Keratinocyte (primary cell): ENCODE measurements around the gene SERPINA1. TPM values are rescaled to one million over a fixed set of nuclear protein-coding genes. Genes with fewer than 3 reads are reported as not detected.

Experiments used
- DNase-seq: peaks from one replicate; pipeline ENCODE4 v3.0.0-alpha.2; 2011; ENCODE audit warnings: low read depth, missing footprints, low spot score
- FAIRE-seq: peaks from 2 replicates; lab custom pipeline; 2011; peaks lifted over from hg19 to GRCh38; lab: Jason Lieb, UNC
- H2AFZ ChIP-seq: 2 replicates; pipeline ENCODE4 v1.6.0; 2012; ENCODE audit warnings: low read length, control low read depth, inconsistent platforms; ENCODE audit not compliant: control insufficient read depth
- H3K27ac ChIP-seq: 2 replicates; pipeline ENCODE4 v1.5.1; 2011; ENCODE audit warnings: low read length; ENCODE audit not compliant: control insufficient read depth, insufficient read depth
- H3K27me3 ChIP-seq: 3 replicates; pipeline ENCODE4 v1.6.0; 2011; ENCODE audit warnings: low read length; ENCODE audit not compliant: control insufficient read depth, insufficient read depth; ENCODE audit errors: extremely low read depth
- H3K36me3 ChIP-seq, 2 experiments: 2 replicates in 1 of 2; 3 replicates in 1 of 2; pipeline ENCODE4 v1.5.1; 2011; ENCODE audit warnings: low read length in 2 of 2, mild to moderate bottlenecking in 1 of 2; ENCODE audit not compliant: control insufficient read depth in 2 of 2, insufficient read depth in 2 of 2; ENCODE audit errors: extremely low read depth in 1 of 2
- H3K4me1 ChIP-seq: 3 replicates; pipeline ENCODE4 v1.5.1; 2011; ENCODE audit warnings: low read length; ENCODE audit not compliant: control insufficient read depth, insufficient read depth; ENCODE audit errors: extremely low read depth
- H3K4me2 ChIP-seq: 3 replicates; pipeline ENCODE4 v1.6.0; 2011; ENCODE audit warnings: low read depth, low read length; ENCODE audit not compliant: control insufficient read depth, insufficient read depth; ENCODE audit errors: extremely low read depth
- H3K4me3 ChIP-seq, 3 experiments: fragments of 200-600 bp in 1 of 3; sonication (generic) in 1 of 3; 2 replicates in 2 of 3; 3 replicates in 1 of 3; pipeline ENCODE4 v1.5.1; 2011 to 2016; ENCODE audit warnings: low read length in 3 of 3, mild to moderate bottlenecking in 3 of 3, control low read depth in 2 of 3, inconsistent platforms in 1 of 3, low read depth in 1 of 3, mixed read lengths in 1 of 3, mixed run types in 1 of 3, moderate library complexity in 1 of 3; ENCODE audit not compliant: control insufficient read depth in 2 of 3, insufficient read depth in 2 of 3; ENCODE audit errors: extremely low read depth in 1 of 3
- H3K79me2 ChIP-seq: 2 replicates; pipeline ENCODE4 v1.6.0; 2012; ENCODE audit warnings: low read length; ENCODE audit not compliant: control insufficient read depth, insufficient read depth
- H3K9ac ChIP-seq: 3 replicates; pipeline ENCODE4 v1.6.0; 2011; ENCODE audit warnings: low read length; ENCODE audit not compliant: control insufficient read depth, insufficient read depth; ENCODE audit errors: extremely low read depth
- H3K9me1 ChIP-seq: 3 replicates; pipeline ENCODE4 v1.6.0; 2011; ENCODE audit warnings: low read length; ENCODE audit not compliant: control insufficient read depth, insufficient read depth; ENCODE audit errors: extremely low read depth
- H3K9me3 ChIP-seq: 2 replicates; pipeline ENCODE4 v1.5.1; 2012; ENCODE audit warnings: low read depth, low read length; ENCODE audit not compliant: control insufficient read depth
- H4K20me1 ChIP-seq: 3 replicates; pipeline ENCODE4 v1.6.0; 2011; ENCODE audit warnings: low read length; ENCODE audit not compliant: control insufficient read depth, insufficient read depth; ENCODE audit errors: extremely low read depth
- CTCF ChIP-seq, 3 experiments: IDR thresholded peaks in 1 of 3; conservative IDR thresholded peaks in 1 of 3; optimal IDR thresholded peaks in 1 of 3; 2 replicates in 2 of 3; 3 replicates in 1 of 3; pipeline versions ENCODE3 to v1.5.1; 2011; ENCODE audit warnings: low read length in 3 of 3, mild to moderate bottlenecking in 3 of 3, moderate library complexity in 2 of 3, control low read depth in 1 of 3, inconsistent platforms in 1 of 3; ENCODE audit not compliant: insufficient read depth in 2 of 3; ENCODE audit errors: extremely low read depth in 1 of 3
- EZH2 ChIP-seq: IDR thresholded peaks from one replicate; pipeline ENCODE4 v1.6.1; 2012; ENCODE audit warnings: inconsistent platforms, mild to moderate bottlenecking, low read length, moderate library complexity
- dilution Hi-C: fragments of 300-500 bp; cut with MboI; formaldehyde crosslinking; loops from one replicate; pipeline ENCODE4 v1.7.0; 2020; ENCODE audit warnings: low sequenced_read_pairs; ENCODE audit not compliant: extremely low pct_ligation_motif_present
- polyA plus RNA-seq, 5 experiments: library from polyadenylated mRNA; depleted of rRNA in 3 of 5; stranded (reverse) in 3 of 5; stranded (forward) in 1 of 5; unstranded in 1 of 5; fragments of >200 nt; gene quantifications; 1 replicate in 1 of 5; 2 replicates in 3 of 5; 3 replicates in 1 of 5; pipeline versions ENCODE4 v1.2.1 to v1.2.3, GENCODE V29; 2011 to 2012; ENCODE audit warnings: missing spikeins in 2 of 5, low read depth in 1 of 5, low replicate concordance in 1 of 5

The SERPINA1 gene
- polyA plus RNA-seq, 1 donor (not counting 4 experiments of a cell fraction or from before 2014, with no cell fraction given): 0.71 TPM

DNA sequence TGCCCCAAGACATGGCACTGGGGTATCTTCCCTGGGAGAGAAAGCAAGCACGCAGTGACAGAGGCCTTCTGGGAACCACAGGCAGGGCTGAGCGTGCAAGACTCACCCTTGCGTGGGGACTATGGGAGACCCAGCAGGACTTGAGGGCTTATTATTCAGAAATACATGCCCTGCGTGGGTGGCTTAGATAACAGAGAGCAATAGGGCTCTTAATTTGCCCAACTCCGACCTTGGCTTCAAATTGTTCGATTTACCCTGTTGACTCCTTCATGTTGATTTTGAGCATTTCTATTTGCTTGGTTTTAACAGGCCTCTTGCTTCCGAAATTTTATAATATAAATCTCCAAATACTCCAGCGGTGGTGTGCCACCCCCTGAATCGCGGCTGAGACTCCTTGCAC, 5.1 kb upstream of the SERPINA1 start:
- Histone ChIP-seq H3K79me2 (no peaks in the 10 kb centered on the region), H3K4me1 (peaks cover 5% of the 10 kb centered on the region), H2AFZ (no peak overlapping the region), H3K9me1 (no peaks in the 10 kb centered on the region), H3K27ac (no peak overlapping the region), H3K9ac (no peak overlapping the region), H3K9me3 (no peaks in the 10 kb centered on the region), H4K20me1 (no peaks in the 10 kb centered on the region), H3K36me3 (no peaks in the 10 kb centered on the region), H3K4me3 (no peak overlapping the region), H3K4me2 (no peak overlapping the region), H3K27me3 (no peaks in the 10 kb centered on the region)
- TF ChIP-seq EZH2 (no peak), CTCF (optimal IDR thresholded peaks at IDR 0.05 in 1 of 3, IDR thresholded peaks at IDR 0.05 in 1 of 3, conservative IDR thresholded peaks at IDR 0.05 in 1 of 3; ENCODE audit: extremely low read depth in 1 of 3, insufficient read depth in 2 of 3, low read length in 3 of 3) (no peak)
- FAIRE-seq (no peak), DNase-seq (no peak)
- dilution Hi-C loops: no loop called here

- H4K20me1 ChIP-seq: no peaks in the 10 kb centered on the region
- H3K36me3 ChIP-seq: no peaks in the 10 kb centered on the region
- no peaks in the 10 kb centered on the region for H3K27me3 ChIP-seq
- H3K9me3 ChIP-seq: no peaks in the 10 kb centered on the region
- H3K4me1 ChIP-seq: peaks cover 5% of the 10 kb centered on the region
- no peak overlapping the region for H2AFZ ChIP-seq
- TF ChIP-seq CTCF (optimal IDR thresholded peaks at IDR 0.05 in 1 of 3, IDR thresholded peaks at IDR 0.05 in 1 of 3, conservative IDR thresholded peaks at IDR 0.05 in 1 of 3; ENCODE audit: extremely low read depth in 1 of 3, insufficient read depth in 2 of 3, low read length in 3 of 3): no peak
- no peak for TF ChIP-seq EZH2
- no peak overlapping the region for H3K4me2 ChIP-seq
- no peak overlapping the region for H3K9ac ChIP-seq
- DNase-seq: no peak
- FAIRE-seq: no peak
- no peak overlapping the region for H3K4me3 ChIP-seq
- H3K79me2 ChIP-seq: no peaks in the 10 kb centered on the region
- no peak overlapping the region for H3K27ac ChIP-seq
- dilution Hi-C loops: no loop called here
- H3K9me1 ChIP-seq: no peaks in the 10 kb centered on the region
These were observed 4.1 kb upstream of the SERPINA1 start for GRCh38 chr14:94392510-94392935.
